HEK293T (cell line): ENCODE measurements around the gene GRIN3B.

Source experiments
- BHLHE40 ChIP-seq: fragments of 450-650 bp; IDR thresholded peaks from 2 replicates; pipeline ENCODE4 v1.6.1; 2016; ENCODE audit warnings: mild to moderate bottlenecking, moderate library complexity, borderline replicate concordance
- ELF4 ChIP-seq: fragments of 450-650 bp; IDR thresholded peaks from 2 replicates; pipeline ENCODE4 v1.6.1; 2017; ENCODE audit warnings: antibody characterized with exemption
- FOXK2 ChIP-seq: fragments of 450-650 bp; IDR thresholded peaks from 2 replicates; pipeline ENCODE4 v1.6.1; 2016; ENCODE audit warnings: mild to moderate bottlenecking
- FOXM1 ChIP-seq: fragments of 450-650 bp; IDR thresholded peaks from 2 replicates; pipeline ENCODE4 v1.6.1; 2017; ENCODE audit warnings: mild to moderate bottlenecking, borderline replicate concordance
- HDGF ChIP-seq: fragments of 450-650 bp; IDR thresholded peaks from 2 replicates; pipeline ENCODE4 v1.6.1; 2017; ENCODE audit warnings: antibody characterized with exemption, borderline replicate concordance
- LEF1 ChIP-seq: fragments of 450-650 bp; IDR thresholded peaks from 2 replicates; pipeline ENCODE4 v1.6.1; 2017; ENCODE audit warnings: mild to moderate bottlenecking, borderline replicate concordance
- NFRKB ChIP-seq: fragments of 450-650 bp; IDR thresholded peaks from 2 replicates; pipeline ENCODE4 v1.6.1; 2016; ENCODE audit warnings: mild to moderate bottlenecking, moderate library complexity
- PKNOX1 ChIP-seq: fragments of 450-650 bp; IDR thresholded peaks from 2 replicates; pipeline ENCODE4 v1.6.1; 2016
- SP1 ChIP-seq: fragments of 450-650 bp; IDR thresholded peaks from 2 replicates; pipeline ENCODE4 v1.6.1; 2017
- SUZ12 ChIP-seq: fragments of 450-650 bp; IDR thresholded peaks from 2 replicates; pipeline ENCODE4 v1.6.1; 2016; ENCODE audit warnings: mild to moderate bottlenecking
- TARDBP ChIP-seq: fragments of 450-650 bp; IDR thresholded peaks from 2 replicates; pipeline ENCODE4 v1.6.1; 2016

- TF ChIP-seq SP1 (no peak), BHLHE40 (no peak), NFRKB (no peak), TARDBP (no peak), LEF1 (no peak), HDGF (no peak), FOXM1 (no peak), FOXK2 (no peak), SUZ12 (no peak), ELF4 (no peak), PKNOX1 (no peak)
Observed at GRCh38 chr19:1004803-1005664, 4.8 kb downstream of the GRIN3B start.
